Upper lobe of left lung (tissue), 6 donors: ENCODE measurements around the gene ISX. TPM values are rescaled to one million over a fixed set of nuclear protein-coding genes. Genes with fewer than 3 reads are reported as not detected.

Experiments used
- ATAC-seq, 2 donors: fragments of 200-7000 bp; cut with Tn5 transposase; one replicate each; pipeline ENCODE4 v1.9.1; 2022; ENCODE audit warnings: mild to moderate bottlenecking in 2 of 2, moderate library complexity in 2 of 2; ENCODE audit not compliant: low FRiP score in 2 of 2
- DNase-seq, 2 donors: peaks; one replicate each; pipeline ENCODE4 v3.0.0-alpha.2; 2019 to 2020
- H3K27ac ChIP-seq, 4 donors: fragments of 200-600 bp; sonication (generic); one replicate each; pipeline ENCODE4 v1.5.1; 2016 to 2019
- H3K27me3 ChIP-seq, 4 donors: fragments of 200-600 bp; sonication (generic); one replicate each; pipeline ENCODE4 v1.5.1; 2017 to 2019
- H3K36me3 ChIP-seq, 4 donors: fragments of 200-600 bp; sonication (generic); one replicate each; pipeline ENCODE4 v1.5.1; 2016 to 2019
- H3K4me1 ChIP-seq, 4 donors: fragments of 200-600 bp; sonication (generic); one replicate each; pipeline ENCODE4 v1.5.1; 2018 to 2019
- H3K4me3 ChIP-seq, 4 donors: fragments of 200-600 bp; sonication (generic); one replicate each; pipeline ENCODE4 v1.5.1; 2017 to 2019; ENCODE audit warnings: mild to moderate bottlenecking in 2 of 4, moderate library complexity in 1 of 4
- H3K9me3 ChIP-seq, 4 donors: fragments of 200-600 bp; sonication (generic); one replicate each; pipeline ENCODE4 v1.5.1; 2018 to 2019
- CTCF ChIP-seq, 6 experiments: fragments of 450-650 bp in 4 of 6; fragments of 200-600 bp in 2 of 6; sonication (generic) in 2 of 6; IDR thresholded peaks; one replicate each; pipeline ENCODE4 v1.5.1; 2016 to 2019; ENCODE audit warnings: antibody characterized with exemption in 6 of 6
- EP300 ChIP-seq, 4 donors: sonication (generic); formaldehyde crosslinking; IDR thresholded peaks; one replicate each; pipeline ENCODE4 v1.5.1; 2017; ENCODE audit warnings: antibody characterized with exemption in 4 of 4, control low read depth in 2 of 4
- POLR2A ChIP-seq, 4 donors: fragments of 450-650 bp; IDR thresholded peaks; one replicate each; pipeline ENCODE4 v1.5.1; 2016 to 2017; ENCODE audit warnings: antibody characterized with exemption in 4 of 4, mild to moderate bottlenecking in 2 of 4
- POLR2AphosphoS5 ChIP-seq, 2 donors: sonication (generic); formaldehyde crosslinking; IDR thresholded peaks; one replicate each; pipeline ENCODE4 v1.5.1; 2017; ENCODE audit warnings: antibody characterized with exemption in 2 of 2
- WGBS, 2 donors: methylation state at CpG; one replicate each; pipeline ENCODE4 v1.1.5; 2017 to 2018; 5-methylcytosine and 5-hydroxymethylcytosine counted together
- total RNA-seq, 6 donors: library from RNA; depleted of rRNA in 4 of 6; stranded (reverse); fragments of >200 nt in 4 of 6; gene quantifications; one replicate each; pipeline versions ENCODE4 v1.1.0 to v1.2.1, GENCODE V29; 2016 to 2021
- donor health status: DM: no; HTN: no; CAD: no; lungs with moderate emphysema.
- donor health status: DM: no; HTN: yes; CAD: no; lungs with severe emphysema.

The ISX gene
- total RNA-seq, 6 donors from 2014 or later = not detected

DNA sequence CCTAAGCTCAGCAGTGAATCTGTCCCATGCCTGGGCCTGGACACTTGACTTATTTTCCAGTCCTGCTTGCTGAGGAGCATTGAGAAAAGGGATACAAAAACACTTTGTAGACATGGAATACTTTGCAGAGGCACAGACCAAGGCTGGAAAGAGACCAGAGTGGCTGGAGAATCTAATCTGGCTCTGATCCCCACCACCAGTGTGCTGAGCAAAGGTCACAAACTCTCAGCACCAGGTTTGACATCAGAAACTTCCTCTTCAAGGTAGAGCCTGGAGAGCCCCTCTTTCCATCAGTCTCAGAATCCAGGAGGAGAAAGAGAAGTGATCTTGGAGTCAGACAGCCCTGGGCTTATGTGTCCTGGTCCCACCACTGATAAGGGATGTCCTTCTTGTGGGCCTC is 53.5 kb downstream of the ISX start:
- H3K27me3 ChIP-seq = no peaks in the 10 kb centered on the region
- H3K36me3 ChIP-seq = no peaks in the 10 kb centered on the region
- no peaks in the 10 kb centered on the region for H3K9me3 ChIP-seq
- DNase-seq (no peak), ATAC-seq (no peak)
- no peaks in the 10 kb centered on the region for H3K4me1 ChIP-seq
- TF ChIP-seq POLR2A (IDR thresholded peaks at IDR 0.05) (no peak), EP300 (IDR thresholded peaks at IDR 0.05) (no peak), CTCF (IDR thresholded peaks at IDR 0.05) (no peak), POLR2AphosphoS5 (IDR thresholded peaks at IDR 0.05) (no peak)
- no peak overlapping the region for H3K27ac ChIP-seq
- no peak overlapping the region for H3K4me3 ChIP-seq

GRCh38 chr22:35124691-35125219 is 58.8 kb downstream of the ISX start:
- 44 to 48% methylated on average over 3 of the region's 3 CpGs for WGBS, 2 donors
- Histone ChIP-seq H3K4me1 (no peaks in the 10 kb centered on the region), H3K27me3 (no peaks in the 10 kb centered on the region), H3K9me3 (no peaks in the 10 kb centered on the region), H3K36me3 (no peaks in the 10 kb centered on the region), H3K27ac (no peak overlapping the region), H3K4me3 (no peak overlapping the region)
- no peak for TF ChIP-seq EP300 (IDR thresholded peaks at IDR 0.05)
- no peak for TF ChIP-seq POLR2A (IDR thresholded peaks at IDR 0.05)
- no peak for TF ChIP-seq CTCF (IDR thresholded peaks at IDR 0.05)
- TF ChIP-seq POLR2AphosphoS5 (IDR thresholded peaks at IDR 0.05) = no peak
- DNase-seq (no peak), ATAC-seq (peak in 1 of 2 donors; percentile 41)

GRCh38 chr22:35126993-35127392 is 61.0 kb downstream of the ISX start:
- Histone ChIP-seq H3K9me3 (no peaks in the 10 kb centered on the region), H3K4me1 (no peaks in the 10 kb centered on the region), H3K36me3 (no peaks in the 10 kb centered on the region), H3K27me3 (no peaks in the 10 kb centered on the region), H3K27ac (no peak overlapping the region), H3K4me3 (no peak overlapping the region)
- no peak for ATAC-seq
- WGBS, 2 donors = 68 to 84% methylated on average over 8 of the region's 8 CpGs
- DNase-seq = no peak
- TF ChIP-seq POLR2AphosphoS5 (IDR thresholded peaks at IDR 0.05) = no peak
- no peak for TF ChIP-seq CTCF (IDR thresholded peaks at IDR 0.05)
- no peak for TF ChIP-seq EP300 (IDR thresholded peaks at IDR 0.05)
- no peak for TF ChIP-seq POLR2A (IDR thresholded peaks at IDR 0.05)

DNA sequence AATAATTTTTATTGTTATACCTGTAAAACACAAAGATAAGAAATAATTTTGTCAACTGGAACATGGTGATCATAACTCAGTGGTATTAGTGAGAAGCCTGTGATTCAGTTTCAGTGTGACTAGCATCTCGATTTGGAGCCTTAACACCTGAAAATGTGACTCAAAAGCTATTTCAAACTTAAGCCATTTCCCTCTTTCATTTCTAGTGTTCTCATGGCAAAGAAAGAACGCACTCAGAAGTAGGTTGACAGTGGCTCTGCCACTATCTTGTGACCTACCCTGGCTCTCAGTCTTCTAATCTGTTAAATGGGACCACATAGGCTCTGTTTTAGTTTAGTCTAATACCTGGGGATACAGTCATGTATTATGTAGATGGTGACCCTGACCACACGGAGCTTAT is 62.7 kb downstream of the ISX start:
- no peaks in the 10 kb centered on the region for H3K4me1 ChIP-seq
- 81 to 88% methylated on average over 3 of the region's 3 CpGs for WGBS, 2 donors
- no peaks in the 10 kb centered on the region for H3K9me3 ChIP-seq
- H3K36me3 ChIP-seq = no peaks in the 10 kb centered on the region
- DNase-seq (no peak), ATAC-seq (no peak)
- no peak overlapping the region for H3K4me3 ChIP-seq
- TF ChIP-seq EP300 (IDR thresholded peaks at IDR 0.05) = no peak
- no peak for TF ChIP-seq POLR2A (IDR thresholded peaks at IDR 0.05)
- TF ChIP-seq POLR2AphosphoS5 (IDR thresholded peaks at IDR 0.05) = no peak
- no peak for TF ChIP-seq CTCF (IDR thresholded peaks at IDR 0.05)
- H3K27ac ChIP-seq = no peak overlapping the region
- no peaks in the 10 kb centered on the region for H3K27me3 ChIP-seq

- no peaks in the 10 kb centered on the region for H3K4me1 ChIP-seq
- H3K36me3 ChIP-seq = no peaks in the 10 kb centered on the region
- no peak overlapping the region for H3K4me3 ChIP-seq
- H3K27ac ChIP-seq = no peak overlapping the region
- no peak for ATAC-seq
- no peak for DNase-seq
- WGBS, 2 donors = 35 to 40% methylated on average over 4 of the region's 4 CpGs
- H3K9me3 ChIP-seq = no peaks in the 10 kb centered on the region
- TF ChIP-seq POLR2A (IDR thresholded peaks at IDR 0.05) = no peak
- TF ChIP-seq EP300 (IDR thresholded peaks at IDR 0.05) = no peak
- no peaks in the 10 kb centered on the region for H3K27me3 ChIP-seq
These were observed 65.6 kb downstream of the ISX start for GRCh38 chr22:35131525-35132000.
